SK-N-SH (cell line): ENCODE measurements around the gene THBS1.

Experiments
- CTCF ChIP-seq: fragments of 200-600 bp; sonication (generic); IDR thresholded peaks from 2 replicates; pipeline ENCODE4 v1.6.1; 2017; ENCODE audit warnings: antibody characterized with exemption, mild to moderate bottlenecking, moderate library complexity
- EP300 ChIP-seq, 2 experiments: IDR thresholded peaks; 2 replicates each; pipeline versions ENCODE4 v1.4.0 to v1.6.1; 2012; ENCODE audit warnings: borderline replicate concordance in 1 of 2, low read depth in 1 of 2, low read length in 1 of 2
- GABPA ChIP-seq: IDR thresholded peaks from 2 replicates; pipeline ENCODE4 v1.4.0; 2012; ENCODE audit warnings: low read depth, mild to moderate bottlenecking
- NRF1 ChIP-seq: IDR thresholded peaks from 2 replicates; pipeline ENCODE4 v1.6.1; 2012; ENCODE audit warnings: low read depth, mild to moderate bottlenecking, low read length
- POLR2AphosphoS5 ChIP-seq: IDR thresholded peaks from 2 replicates; pipeline ENCODE4 v1.6.1; 2012; ENCODE audit warnings: low read depth, low read length

GRCh38 chr15:39585871-39586301 lies 5.0 kb downstream of the THBS1 start:
- TF ChIP-seq NRF1, result no peak
- TF ChIP-seq CTCF, result no peak
- TF ChIP-seq POLR2AphosphoS5, result no peak; the same call in 1 of the 2 replicates
- no peak for TF ChIP-seq EP300 (IDR thresholded peaks at IDR 0.05; ENCODE audit: borderline replicate concordance in 1 of 2, low read depth in 1 of 2, low read length in 1 of 2)
- no peak for TF ChIP-seq GABPA
